ENCODE results near the gene NKX1-2.

The NKX1-2 gene

DNA sequence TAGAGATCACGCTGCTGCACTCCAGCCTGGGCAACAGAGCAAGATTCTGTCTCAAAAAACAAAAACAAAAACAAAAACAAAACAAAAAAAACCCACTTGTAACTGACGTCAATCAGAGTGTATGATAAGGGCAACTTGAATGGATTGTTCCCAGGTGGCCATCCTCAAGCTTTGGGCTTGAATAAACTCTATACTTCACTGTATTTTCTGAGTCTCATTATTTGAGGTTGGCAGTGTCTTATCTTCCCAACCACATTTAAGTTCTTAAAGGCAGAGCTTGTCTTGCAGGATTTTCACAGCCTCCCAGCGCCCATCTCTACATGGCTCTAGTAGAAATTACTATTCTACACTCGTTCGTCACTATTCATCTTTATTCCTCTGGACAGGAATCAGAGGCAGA is 26.0 kb downstream of the NKX1-2 start:
- Mint-ChIP-seq H3K4me3 (no peak overlapping the region), H3K36me3 (no peaks in the 10 kb centered on the region), H3K4me1 (peaks cover 3% of the 10 kb centered on the region), H3K9me3 (no peaks in the 10 kb centered on the region), H3K27me3 (peaks cover 9% of the 10 kb centered on the region), H3K27ac (no peak overlapping the region)
- ATAC-seq (ENCODE audit: low read depth) (no peak), DNase-seq (ENCODE audit: low spot score in 2 of 2) (no peak)

DNA sequence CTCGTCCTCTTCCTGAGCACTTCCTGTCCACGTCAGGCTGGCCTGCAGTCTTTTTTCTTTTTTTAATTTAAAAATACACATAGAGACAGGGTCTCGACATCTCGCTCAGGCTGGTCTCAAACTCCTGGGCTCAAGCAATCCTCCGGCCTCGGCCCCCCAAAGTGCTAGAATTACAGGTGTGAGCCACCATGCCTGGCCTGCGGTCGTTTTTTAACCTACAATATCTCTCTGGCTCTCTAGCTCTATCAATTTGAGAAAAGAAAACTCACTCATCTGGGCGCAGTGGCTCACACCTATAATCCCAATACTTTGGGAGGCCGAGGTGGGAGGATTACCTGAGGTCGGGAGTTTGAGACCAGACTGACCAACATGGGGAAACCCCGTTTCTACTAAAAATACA is 27.1 kb downstream of the NKX1-2 start:
- Mint-ChIP-seq H3K4me1 (peaks cover 3% of the 10 kb centered on the region), H3K27me3 (peaks cover 9% of the 10 kb centered on the region), H3K27ac (no peak overlapping the region), H3K9me3 (no peaks in the 10 kb centered on the region), H3K36me3 (no peaks in the 10 kb centered on the region), H3K4me3 (no peak overlapping the region)
- DNase-seq (ENCODE audit: low spot score in 2 of 2) (no peak), ATAC-seq (ENCODE audit: low read depth) (no peak)

DNA sequence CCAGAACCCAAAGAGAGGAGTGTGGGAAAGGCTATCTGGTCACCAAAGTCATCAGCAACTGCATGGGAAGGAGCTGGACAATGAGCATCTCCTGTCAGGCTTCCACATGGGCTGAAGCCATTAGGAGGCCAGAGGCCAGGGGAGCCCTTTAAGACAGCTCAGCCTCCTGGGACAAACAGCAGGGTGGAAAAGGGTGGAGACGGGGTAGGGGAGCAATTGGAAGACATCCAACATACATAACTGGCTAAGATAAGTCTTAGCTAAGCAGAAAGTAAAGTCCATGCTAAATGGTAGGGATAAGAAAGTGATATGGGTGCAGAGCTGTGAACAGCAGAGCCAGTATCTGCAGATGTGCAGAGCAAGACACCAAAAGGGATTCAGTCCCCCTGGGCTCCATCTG is 29.6 kb downstream of the NKX1-2 start:
- peaks cover 3% of the 10 kb centered on the region for H3K4me1 Mint-ChIP-seq
- no peak overlapping the region for H3K4me3 Mint-ChIP-seq
- H3K27ac Mint-ChIP-seq = no peak overlapping the region
- ATAC-seq (ENCODE audit: low read depth) (no peak), DNase-seq (ENCODE audit: low spot score in 2 of 2) (no peak)
- no peaks in the 10 kb centered on the region for H3K36me3 Mint-ChIP-seq
- H3K9me3 Mint-ChIP-seq = no peaks in the 10 kb centered on the region
- H3K27me3 Mint-ChIP-seq = peaks cover 5% of the 10 kb centered on the region

DNA sequence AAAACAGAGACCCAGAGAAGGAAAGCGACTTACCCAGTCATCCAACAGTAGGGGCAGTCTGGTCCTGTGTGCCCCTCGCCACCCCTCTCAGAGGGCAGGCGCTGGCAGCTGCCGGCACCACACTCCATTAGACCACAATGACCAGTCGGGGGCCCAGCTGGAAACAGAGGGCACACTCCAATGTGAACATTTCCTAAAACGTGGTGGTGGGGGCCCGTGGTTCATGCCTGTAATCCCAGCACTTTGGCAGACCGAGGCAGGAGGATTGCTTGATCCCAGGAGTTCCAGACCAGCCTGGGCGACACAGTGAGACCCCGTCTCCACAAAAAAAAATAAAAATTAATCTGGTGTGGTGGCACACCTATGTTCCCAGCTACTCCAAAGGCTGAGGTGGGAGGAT is 30.2 kb downstream of the NKX1-2 start:
- Mint-ChIP-seq H3K27me3 (peaks cover 5% of the 10 kb centered on the region), H3K27ac (peak overlapping the region; percentile 75), H3K9me3 (no peaks in the 10 kb centered on the region), H3K4me3 (peak overlapping the region; percentile 84), H3K36me3 (no peaks in the 10 kb centered on the region), H3K4me1 (peaks cover 4% of the 10 kb centered on the region)
- ATAC-seq (ENCODE audit: low read depth) (no peak), DNase-seq (ENCODE audit: low spot score in 2 of 2) (no peak)

DNA sequence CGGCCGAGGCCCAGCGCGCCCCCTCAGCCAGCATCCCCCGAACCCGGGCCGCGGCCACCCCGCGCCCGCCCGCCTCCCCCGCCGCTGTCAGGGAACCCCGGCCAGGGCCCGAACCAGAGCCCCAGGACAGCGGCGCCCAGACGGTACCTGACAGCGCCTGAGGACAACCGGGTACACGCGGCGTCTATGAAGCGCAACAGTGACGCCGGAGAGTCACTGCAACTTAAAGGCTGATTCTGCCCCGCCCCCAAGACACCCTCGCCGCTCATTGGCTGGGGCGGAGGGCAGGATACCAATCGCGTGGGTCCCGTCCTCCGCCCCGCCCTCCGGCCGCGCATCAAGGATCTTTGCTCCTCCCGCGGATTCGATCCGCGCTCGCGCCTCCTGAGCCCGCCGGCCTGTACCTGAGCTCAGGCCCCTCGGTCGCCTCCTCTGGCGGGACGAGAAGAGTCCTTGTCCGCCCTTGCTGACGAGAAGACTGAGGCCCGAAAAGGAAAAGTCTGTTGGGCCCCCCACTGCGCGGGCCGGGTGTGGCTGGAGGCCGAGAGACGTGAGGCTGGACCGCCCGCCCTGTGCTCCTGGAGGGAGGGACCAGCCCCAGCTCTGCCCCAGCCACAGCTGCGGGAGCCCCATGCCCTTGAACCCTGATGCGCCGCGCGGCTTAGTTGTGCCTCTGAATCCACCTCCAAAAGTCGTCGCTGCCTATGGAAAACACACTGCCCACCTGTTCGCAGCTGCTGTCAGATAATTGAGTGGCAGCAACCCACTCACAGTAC is 30.9 kb downstream of the NKX1-2 start, which contains the start of gene OAT:
Gene OAT (minus strand): TSS at position 198 of the 776 bp plus-strand sequence. CDS start 6,752 bp downstream, outside the sequence.
- Mint-ChIP-seq H3K4me3 (peak within 1 kb of the TSS; percentile 84), H3K27me3 (peaks cover 3% of the 10 kb centered on the region), H3K4me1 (peaks cover 4% of the 10 kb centered on the region), H3K36me3 (no peaks in the 10 kb centered on the region), H3K9me3 (no peaks in the 10 kb centered on the region), H3K27ac (peak within 1 kb of the TSS; percentile 75)
- ATAC-seq (ENCODE audit: low read depth) = peak; percentile 94
- peak; percentile 91 to 94 for DNase-seq (ENCODE audit: low spot score in 2 of 2)

DNA sequence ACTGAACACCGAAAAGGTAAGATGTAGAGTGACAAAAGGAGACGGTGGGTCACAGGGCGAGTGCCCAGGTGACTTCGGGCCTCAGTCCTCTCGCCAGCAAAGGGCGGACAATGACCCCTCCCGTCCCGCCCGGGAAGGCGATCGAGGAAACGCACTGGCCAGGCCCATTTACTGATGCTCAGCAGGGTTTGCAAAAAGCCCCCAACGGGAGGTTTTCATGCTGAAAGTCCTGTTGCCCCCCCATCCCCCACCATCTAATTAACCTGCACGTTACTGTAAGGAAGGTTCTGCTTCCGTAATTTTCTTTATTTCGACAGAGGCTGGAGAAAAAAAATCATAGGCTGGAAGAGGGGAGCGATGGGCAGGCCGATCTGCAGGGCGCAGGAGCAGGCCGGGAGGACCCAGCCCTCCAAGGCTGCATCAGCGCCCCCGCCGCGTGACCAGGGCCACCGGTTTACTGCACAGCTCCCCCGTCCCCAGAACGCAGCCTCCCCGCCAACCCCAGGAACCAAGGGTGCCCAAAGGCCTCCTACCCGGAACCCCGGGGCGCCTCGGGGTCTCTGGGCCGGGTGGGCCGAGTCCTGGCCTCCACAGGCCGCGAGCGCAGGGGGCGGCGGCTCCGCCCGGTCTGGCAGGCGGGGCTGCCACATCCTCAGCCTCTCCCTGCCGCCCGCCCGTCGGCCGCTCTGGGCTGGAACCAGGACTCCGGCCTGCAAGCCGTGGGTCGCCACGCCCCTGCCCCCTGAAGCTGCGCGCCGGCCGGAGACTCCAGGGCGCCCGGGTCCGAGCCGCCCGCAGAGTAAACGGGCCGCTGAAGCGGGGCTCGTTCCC is 31.7 kb downstream of the NKX1-2 start:
- peaks cover 3% of the 10 kb centered on the region for H3K27me3 Mint-ChIP-seq
- peak; percentile 25 to 56 for DNase-seq (ENCODE audit: low spot score in 2 of 2)

DNA sequence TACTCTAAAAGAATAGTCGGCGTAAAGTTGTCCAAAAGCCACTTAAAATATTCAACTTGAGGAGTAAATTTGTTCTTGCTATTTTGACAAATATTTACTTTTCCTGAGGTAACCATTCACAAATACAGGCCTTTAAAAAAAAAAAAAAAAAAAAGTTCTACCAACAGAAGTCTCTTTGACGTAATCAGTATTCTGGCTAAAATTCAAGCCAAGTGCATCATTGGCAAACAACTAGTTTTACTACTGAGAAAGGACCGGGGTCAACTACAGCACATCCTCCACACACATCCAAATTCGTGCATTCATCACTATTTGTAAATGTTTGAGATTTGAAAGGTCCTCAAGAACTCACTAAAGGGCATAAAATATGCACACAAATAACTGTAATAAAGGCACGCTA is 33.1 kb downstream of the NKX1-2 start:
- Mint-ChIP-seq H3K36me3 (peaks cover 3% of the 10 kb centered on the region), H3K27me3 (peaks cover 2% of the 10 kb centered on the region), H3K4me1 (peaks cover 4% of the 10 kb centered on the region), H3K27ac (no peak overlapping the region), H3K4me3 (peak overlapping the region; percentile 27), H3K9me3 (no peaks in the 10 kb centered on the region)
- no peak for ATAC-seq (ENCODE audit: low read depth)
- no peak for DNase-seq (ENCODE audit: low spot score in 2 of 2)

More for the DNA sequence above, 31.7 kb downstream of the NKX1-2 start:
- Mint-ChIP-seq H3K9me3 (no peaks in the 10 kb centered on the region), H3K36me3 (no peaks in the 10 kb centered on the region), H3K27ac (peak overlapping the region; percentile 75), H3K4me3 (peak overlapping the region; percentile 84), H3K4me1 (peaks cover 4% of the 10 kb centered on the region)
- ATAC-seq (ENCODE audit: low read depth) = peak; percentile 20

DNA sequence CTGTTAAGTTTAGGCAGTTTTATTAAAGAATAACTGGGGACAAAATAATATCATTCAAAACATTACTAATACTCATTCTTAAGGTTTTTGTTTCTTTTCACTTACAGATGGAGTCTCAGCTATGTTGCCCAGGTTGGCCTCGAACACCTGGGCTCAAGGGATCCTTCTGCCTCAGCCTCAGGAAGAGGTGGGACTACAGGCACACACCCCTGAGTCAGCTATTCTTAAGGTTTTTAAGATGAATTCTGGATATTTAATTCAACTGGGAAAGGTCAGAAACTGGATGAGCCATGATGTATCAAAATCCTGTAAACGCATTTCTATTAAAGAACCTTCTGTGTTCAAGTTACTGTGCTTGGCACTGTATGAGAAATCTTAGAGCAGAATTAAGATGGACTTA is 34.6 kb downstream of the NKX1-2 start:
- peaks cover 7% of the 10 kb centered on the region for H3K36me3 Mint-ChIP-seq
- no peak overlapping the region for H3K4me3 Mint-ChIP-seq
- no peak for DNase-seq (ENCODE audit: low spot score in 2 of 2)

DNA sequence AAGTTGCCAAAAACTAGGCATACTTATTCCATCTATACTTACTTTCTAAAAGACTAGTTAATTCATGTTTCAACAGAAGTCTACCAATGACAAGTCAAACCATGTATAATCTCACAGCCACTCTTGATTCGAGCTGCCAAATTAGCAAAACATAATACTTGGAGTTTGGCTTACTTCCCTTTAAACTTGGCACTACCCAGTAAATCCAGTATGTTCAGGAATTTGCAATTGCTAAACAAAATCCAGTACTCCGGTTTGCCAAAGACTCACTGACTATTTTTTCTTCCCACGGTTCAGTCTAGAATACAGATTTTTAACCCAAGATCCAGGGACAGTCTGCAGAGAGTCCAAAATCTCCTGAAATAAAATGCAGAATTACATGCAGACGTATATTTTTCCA is 35.8 kb downstream of the NKX1-2 start:
- DNase-seq (ENCODE audit: low spot score in 2 of 2) (no peak), ATAC-seq (ENCODE audit: low read depth) (no peak)
- Mint-ChIP-seq H3K4me1 (peaks cover 2% of the 10 kb centered on the region), H3K4me3 (no peak overlapping the region), H3K9me3 (no peaks in the 10 kb centered on the region), H3K36me3 (peaks cover 12% of the 10 kb centered on the region), H3K27ac (no peak overlapping the region), H3K27me3 (no peaks in the 10 kb centered on the region)

More for the DNA sequence above, 34.6 kb downstream of the NKX1-2 start:
- no peak overlapping the region for H3K27ac Mint-ChIP-seq
- no peaks in the 10 kb centered on the region for H3K9me3 Mint-ChIP-seq
- peaks cover 2% of the 10 kb centered on the region for H3K27me3 Mint-ChIP-seq
- H3K4me1 Mint-ChIP-seq = peaks cover 4% of the 10 kb centered on the region
- ATAC-seq (ENCODE audit: low read depth) = no peak

DNA sequence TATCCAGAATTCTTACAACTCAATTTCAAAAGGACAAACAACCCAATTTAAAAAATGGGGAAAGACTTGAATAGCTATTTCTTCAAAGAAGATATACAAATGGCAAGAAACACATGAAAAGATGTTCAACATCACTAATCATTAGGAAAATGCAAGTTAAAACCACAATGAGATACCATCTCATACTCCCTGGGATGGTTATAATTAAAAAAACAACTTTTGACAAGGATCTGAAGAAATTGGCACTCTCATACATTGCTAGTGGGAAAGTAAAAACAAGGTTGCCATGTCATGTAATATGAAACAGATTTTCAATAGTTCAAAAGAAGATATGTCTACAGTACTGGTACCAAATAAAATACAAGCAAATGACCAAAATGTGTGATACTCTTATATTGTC is 40.1 kb downstream of the NKX1-2 start:
- no peak overlapping the region for H3K4me3 Mint-ChIP-seq
- H3K9me3 Mint-ChIP-seq = no peaks in the 10 kb centered on the region
- H3K36me3 Mint-ChIP-seq = peaks cover 21% of the 10 kb centered on the region
- no peak for ATAC-seq (ENCODE audit: low read depth)
- H3K27ac Mint-ChIP-seq = no peak overlapping the region
- no peaks in the 10 kb centered on the region for H3K4me1 Mint-ChIP-seq
- no peak for DNase-seq (ENCODE audit: low spot score in 2 of 2)
- H3K27me3 Mint-ChIP-seq = no peaks in the 10 kb centered on the region

DNA sequence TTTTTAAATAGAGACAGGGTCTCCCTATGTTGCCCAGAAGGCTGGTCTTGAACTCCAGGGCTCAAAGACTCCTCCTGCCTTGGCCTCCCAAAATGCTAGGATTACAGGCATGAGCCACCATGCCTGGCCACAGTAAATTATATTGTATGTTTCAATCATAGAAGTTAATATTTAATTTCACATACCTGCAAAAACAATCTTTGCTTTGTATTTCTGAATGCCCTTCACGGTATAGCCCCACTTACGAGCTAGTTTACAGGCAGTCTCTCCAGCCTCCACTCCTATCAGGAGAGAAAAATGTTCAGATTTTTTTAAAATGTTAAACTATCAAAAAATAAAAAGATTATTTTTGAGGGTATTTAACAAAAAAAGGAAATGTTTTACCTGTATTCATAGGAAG is 41.5 kb downstream of the NKX1-2 start:
- Mint-ChIP-seq H3K9me3 (no peaks in the 10 kb centered on the region), H3K36me3 (peaks cover 24% of the 10 kb centered on the region), H3K27me3 (no peaks in the 10 kb centered on the region), H3K4me1 (peaks cover 4% of the 10 kb centered on the region), H3K27ac (no peak overlapping the region), H3K4me3 (no peak overlapping the region)
- ATAC-seq (ENCODE audit: low read depth) = no peak
- DNase-seq (ENCODE audit: low spot score in 2 of 2) = no peak

DNA sequence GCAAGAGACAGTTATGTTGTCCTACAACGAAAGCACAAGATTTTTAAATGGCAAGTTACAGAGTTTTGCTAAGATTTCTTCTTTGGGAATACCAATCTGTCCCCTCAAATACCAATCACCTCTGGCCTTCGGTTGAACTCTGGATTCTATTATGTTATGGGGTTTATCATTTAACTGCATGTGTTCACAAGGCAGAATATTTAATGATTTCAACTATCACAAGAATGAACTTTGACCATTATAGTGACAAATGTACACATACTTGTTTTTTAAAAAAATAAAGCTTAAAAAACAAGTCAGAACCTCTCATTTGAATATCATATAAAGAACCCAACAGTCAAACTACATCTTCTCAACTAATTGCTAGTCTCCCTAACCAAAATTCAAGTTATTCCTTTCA is 42.4 kb downstream of the NKX1-2 start:
- Mint-ChIP-seq H3K36me3 (peaks cover 24% of the 10 kb centered on the region), H3K27ac (no peak overlapping the region)
- no peak for ATAC-seq (ENCODE audit: low read depth)

DNA sequence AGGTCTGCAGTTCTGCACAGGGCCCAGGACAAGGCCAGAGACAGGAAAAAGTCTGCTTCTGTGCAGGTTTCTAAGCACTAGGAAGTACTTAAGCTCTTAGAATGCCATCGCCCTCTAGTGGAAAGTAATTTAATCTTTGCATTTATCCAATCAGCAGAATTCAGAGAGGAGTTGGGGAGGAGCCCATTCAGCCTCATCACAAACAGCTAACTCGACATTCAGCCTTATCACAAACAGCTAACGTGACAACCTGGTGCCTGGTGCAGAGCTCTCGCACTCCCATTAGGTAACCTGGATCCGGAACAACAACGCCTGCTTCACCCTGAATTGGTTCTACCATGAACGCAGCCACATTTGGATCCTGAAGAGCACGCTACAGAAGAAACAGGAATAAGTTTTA is 46.3 kb downstream of the NKX1-2 start:
- peak in 1 of 2 donors; percentile 58 for DNase-seq (ENCODE audit: low spot score in 2 of 2)
- no peak overlapping the region for H3K4me3 Mint-ChIP-seq
- H3K27me3 Mint-ChIP-seq = no peaks in the 10 kb centered on the region
- peaks cover 20% of the 10 kb centered on the region for H3K36me3 Mint-ChIP-seq
- no peaks in the 10 kb centered on the region for H3K9me3 Mint-ChIP-seq
- peaks cover 4% of the 10 kb centered on the region for H3K4me1 Mint-ChIP-seq
- ATAC-seq (ENCODE audit: low read depth) = peak; percentile 100
- H3K27ac Mint-ChIP-seq = no peak overlapping the region

More for the DNA sequence above, 42.4 kb downstream of the NKX1-2 start:
- no peak for DNase-seq (ENCODE audit: low spot score in 2 of 2)
- Mint-ChIP-seq H3K4me1 (peaks cover 4% of the 10 kb centered on the region), H3K9me3 (no peaks in the 10 kb centered on the region), H3K4me3 (no peak overlapping the region), H3K27me3 (no peaks in the 10 kb centered on the region)

DNA sequence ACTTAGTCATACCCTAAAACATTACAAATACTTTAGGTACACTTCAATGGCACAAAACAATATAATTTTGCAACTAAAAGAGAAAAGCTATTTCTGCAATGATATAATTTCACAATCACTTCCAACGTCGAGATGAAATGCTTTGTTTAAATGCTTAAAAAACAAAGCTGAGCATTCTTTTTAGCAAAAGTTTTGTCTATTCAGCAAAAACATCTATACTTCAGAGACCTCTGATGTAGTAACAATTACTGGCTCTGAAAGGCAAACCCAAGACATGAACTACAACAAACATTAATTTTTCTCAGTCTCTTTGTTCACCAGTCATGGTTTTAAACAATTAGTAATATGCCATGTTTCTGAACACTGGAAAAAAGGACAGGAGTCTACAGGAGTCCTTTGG is 47.6 kb downstream of the NKX1-2 start:
- H3K4me1 Mint-ChIP-seq = peaks cover 4% of the 10 kb centered on the region
- DNase-seq (ENCODE audit: low spot score in 2 of 2) (no peak), ATAC-seq (ENCODE audit: low read depth) (no peak)
- no peak overlapping the region for H3K4me3 Mint-ChIP-seq
- peaks cover 16% of the 10 kb centered on the region for H3K36me3 Mint-ChIP-seq
- no peaks in the 10 kb centered on the region for H3K9me3 Mint-ChIP-seq
- no peak overlapping the region for H3K27ac Mint-ChIP-seq
- no peaks in the 10 kb centered on the region for H3K27me3 Mint-ChIP-seq
